HG03060 (cell line): ENCODE results near the gene LHX3.
"Not testable (repeated sequence)": the region's sequence is repeated elsewhere in the genome, so short reads cannot be mapped to it uniquely, and the experiment has no call there.

Source experiments
- ATAC-seq: cut with Tn5 transposase; IDR thresholded peaks from one replicate; pipeline ENCODE4 v1.9.1; 2021; ENCODE audit warnings: low read depth, moderate number of reproducible peaks; ENCODE audit not compliant: unreplicated experiment

Gene LHX3

GRCh38 chr9:136242248-136242647 is 37.3 kb upstream of the LHX3 start:
- no peak for ATAC-seq

DNA sequence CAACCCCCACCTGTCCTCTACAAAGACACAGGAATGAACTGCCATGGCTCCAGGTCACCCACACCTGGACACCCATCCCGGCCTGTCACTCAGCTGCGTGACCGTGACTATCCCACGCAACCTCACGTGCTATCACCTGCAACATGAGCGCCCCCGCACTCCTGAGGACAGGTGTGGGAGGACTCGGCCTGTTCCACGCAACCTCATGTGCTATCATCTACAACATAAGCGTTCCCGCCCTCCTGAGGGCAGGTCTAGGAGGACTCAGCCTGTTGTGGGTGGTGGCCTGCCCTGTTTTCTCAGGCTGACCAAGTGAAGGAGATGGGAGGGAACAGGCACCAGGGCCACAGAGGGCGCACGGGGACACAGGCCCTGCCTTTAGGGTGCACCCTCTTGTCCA is 36.6 kb upstream of the LHX3 start:
- no peak for ATAC-seq

GRCh38 chr9:136240941-136241340 is 36.0 kb upstream of the LHX3 start:
- no peak for ATAC-seq

DNA sequence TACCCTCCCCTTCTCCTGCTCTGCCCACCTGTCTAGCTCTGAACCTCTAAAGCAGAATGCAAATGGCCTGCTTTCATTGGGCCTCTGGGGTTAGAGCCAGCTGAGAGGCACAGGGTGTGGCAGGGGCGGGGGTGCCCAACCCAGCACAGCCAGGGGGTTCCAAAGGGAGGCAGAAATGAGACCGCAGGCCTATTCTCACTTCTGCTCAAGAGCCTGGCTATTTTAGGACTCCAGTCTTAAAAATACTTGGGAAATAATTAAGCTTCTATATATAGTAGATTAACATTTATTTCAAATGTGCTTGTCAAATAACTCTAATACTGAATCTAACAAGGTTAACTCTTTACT is 35.0 kb upstream of the LHX3 start:
- ATAC-seq: no peak

DNA sequence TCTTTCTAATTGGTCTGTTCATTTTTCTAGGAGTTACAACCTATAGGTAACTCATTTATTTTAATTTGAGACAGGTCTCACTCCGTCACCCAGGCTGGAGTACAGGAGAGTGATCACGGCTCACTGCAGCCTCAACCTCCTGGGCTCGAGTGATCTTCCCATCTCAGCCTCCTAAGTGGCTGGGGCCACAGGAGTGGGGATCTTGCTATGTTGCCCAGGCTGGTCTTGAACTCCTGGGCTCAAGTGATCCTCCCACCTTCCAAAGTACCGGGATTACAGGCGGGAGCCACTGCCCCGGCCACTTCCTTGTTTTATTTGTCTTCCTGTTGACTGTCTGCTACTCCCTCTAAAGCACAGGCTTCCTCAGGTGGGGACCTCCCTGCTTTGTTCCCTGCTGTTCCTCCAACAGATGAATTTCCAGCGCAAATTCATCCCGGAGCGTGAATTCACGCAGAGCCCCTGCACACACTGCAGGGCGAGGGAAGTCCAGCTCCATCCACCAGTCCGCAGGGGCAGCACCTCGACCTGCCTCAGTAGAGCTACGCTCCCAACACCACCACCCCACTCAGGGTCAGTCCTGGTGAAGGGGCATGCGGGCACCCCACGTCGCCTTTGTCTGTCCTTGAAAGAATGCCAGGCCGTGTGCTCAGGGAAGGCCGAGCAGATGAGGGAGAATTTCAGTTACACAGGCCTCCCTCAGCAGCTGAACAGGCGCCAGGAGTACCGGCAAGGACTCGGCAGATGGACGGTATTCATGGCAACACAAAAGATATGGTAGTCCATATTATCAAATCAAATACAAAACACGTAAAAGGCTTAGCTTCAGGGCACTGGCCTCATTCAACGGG is 34.4 kb upstream of the LHX3 start:
- no peak for ATAC-seq

GRCh38 chr9:136238342-136238732 is 33.4 kb upstream of the LHX3 start:
- no peak for ATAC-seq

- ATAC-seq: no peak
These were observed 32.8 kb upstream of the LHX3 start for GRCh38 chr9:136237486-136238341.

- not testable (repeated sequence) for ATAC-seq
These were observed 31.8 kb upstream of the LHX3 start for GRCh38 chr9:136236471-136237410.

DNA sequence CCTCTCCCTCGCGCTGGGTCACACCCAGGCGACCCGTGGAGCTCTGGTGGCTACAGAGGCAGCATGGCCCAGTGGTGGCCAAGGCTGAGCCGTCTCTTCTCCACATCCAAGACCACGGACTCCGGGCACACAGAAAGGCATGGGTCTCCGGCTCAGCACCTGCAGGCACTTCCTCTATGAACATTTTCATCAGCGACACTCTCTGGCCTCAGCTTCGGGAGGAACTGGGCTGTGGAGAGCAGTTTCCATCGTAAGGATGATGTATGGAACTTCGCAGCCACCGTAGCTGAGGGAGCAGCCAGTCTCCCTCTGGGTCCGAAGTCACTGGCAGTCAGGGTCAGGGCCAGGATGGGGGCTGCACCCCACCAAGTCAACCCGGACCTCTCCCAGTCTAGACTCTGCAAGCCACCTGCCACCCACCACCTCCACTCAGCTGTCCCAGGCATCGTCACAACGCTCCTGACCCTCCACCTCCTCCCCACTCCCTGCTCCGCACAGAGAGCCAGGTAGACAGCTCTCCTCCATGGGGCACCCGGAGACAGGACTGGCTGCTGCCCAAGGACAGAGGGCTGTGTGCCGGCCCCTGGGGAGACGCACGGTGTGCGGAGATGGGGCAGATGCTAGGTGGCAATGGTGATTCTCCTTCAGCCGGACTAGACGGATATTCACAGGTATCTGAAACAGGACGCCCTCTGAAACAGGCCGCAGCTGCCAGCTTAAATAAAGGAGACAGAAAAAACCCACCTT is 31.0 kb upstream of the LHX3 start:
- ATAC-seq: no peak

- ATAC-seq: no peak
These were observed 30.2 kb upstream of the LHX3 start for GRCh38 chr9:136235171-136235570.

- ATAC-seq: no peak
These were observed 29.7 kb upstream of the LHX3 start for GRCh38 chr9:136234597-136234996.

DNA sequence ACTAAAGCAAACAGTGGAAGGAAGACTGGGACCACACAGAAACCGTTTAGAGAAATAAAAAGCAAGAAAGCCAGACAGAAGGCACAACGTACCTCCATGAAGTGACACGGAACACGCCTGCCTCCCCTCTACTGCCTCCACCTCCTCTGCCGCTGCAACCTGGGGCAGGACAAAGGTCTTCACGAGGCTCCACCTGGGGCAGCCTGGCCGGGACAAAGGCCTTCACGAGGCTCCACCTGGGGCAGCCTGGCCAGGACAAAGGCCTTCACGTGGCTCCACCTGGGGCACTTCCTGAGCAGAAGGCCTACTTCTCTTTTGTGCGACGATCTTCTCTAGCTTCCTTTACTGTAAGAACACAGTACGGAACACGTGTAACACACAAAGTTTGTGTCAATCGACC is 28.9 kb upstream of the LHX3 start:
- no peak for ATAC-seq

DNA sequence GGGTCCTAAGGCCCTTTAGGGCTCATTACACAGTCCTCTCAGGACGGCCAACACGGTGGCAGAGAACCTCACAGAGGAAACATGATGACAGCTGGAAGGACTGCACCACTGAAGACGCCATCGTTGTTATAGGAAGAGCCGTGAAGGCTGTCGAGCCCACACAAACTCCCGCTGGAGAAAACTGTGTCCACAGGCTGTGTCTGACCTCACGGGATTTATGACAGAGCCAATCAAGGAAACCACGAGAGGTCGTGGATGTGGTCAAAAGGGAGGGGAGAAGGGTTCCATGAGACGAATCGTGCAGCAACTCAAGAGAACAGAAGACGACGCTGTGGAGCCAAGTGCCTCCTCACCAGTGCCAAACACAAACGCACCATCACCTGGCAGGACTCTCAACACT is 28.5 kb upstream of the LHX3 start:
- no peak for ATAC-seq

DNA sequence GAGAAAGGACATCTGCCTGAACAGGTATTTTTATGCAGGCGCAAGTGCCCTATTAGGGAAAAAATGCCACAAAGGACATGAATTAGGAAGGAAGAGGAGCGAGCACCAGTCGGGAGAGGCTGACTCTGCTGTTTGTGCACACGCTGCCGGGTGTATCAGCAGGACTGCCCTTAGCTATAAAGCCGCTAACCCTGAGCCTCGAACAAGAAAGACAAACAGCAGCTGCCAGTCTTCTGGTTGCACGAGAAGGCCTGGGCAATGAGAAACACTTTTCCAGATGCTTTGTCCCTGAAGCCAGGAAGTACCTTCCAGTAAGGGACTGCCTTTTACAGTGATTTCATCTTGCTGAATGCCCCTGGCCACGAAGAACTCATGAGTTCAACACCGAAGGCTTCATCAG is 28.0 kb upstream of the LHX3 start:
- no peak for ATAC-seq

GRCh38 chr9:136231478-136232297 is 26.8 kb upstream of the LHX3 start:
- no peak for ATAC-seq

DNA sequence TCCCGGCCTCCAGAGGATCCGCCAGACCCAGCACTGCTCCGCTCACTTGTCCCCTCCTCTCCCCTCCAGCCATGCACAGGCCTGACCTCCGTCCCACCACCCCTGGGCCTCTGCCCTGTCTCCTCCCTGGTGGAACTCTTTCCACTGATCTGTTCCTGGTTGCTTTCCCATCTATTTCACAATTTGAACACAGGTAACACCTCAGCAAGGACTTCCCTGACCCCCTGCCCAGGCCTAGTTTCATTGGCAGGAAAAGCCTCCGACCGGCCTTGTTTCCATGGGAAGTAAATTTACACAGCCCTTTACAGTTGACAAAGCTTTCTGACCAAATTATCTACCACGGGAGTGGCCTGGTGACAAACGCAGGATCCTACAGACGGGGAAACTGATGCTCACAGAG is 25.8 kb upstream of the LHX3 start:
- ATAC-seq: no peak

DNA sequence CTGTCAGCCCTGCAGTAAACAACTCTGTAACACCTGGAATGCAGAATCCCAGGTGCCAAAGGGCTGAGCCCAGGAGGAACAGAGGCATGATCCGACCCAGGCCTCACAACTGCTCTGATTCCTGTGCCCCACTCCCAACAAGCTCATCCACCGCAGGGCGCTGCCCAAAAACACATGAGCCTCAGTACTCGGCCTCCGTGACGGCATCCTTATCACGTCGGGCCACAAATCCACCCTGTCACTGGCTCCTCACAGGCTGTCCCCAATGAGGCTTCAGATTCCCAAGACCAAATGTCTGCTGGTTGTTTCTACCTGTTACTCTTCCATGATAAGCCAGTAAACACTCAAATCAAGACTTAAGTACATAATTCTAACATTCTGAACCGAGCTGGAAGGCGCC is 25.4 kb upstream of the LHX3 start:
- no peak for ATAC-seq

GRCh38 chr9:136229096-136230065 is 24.5 kb upstream of the LHX3 start:
- ATAC-seq: no peak
